SW480 (cell line): Measurements from ENCODE around the gene CEP57.
"Not testable (repeated sequence)": the region's sequence is repeated elsewhere in the genome, so short reads cannot be mapped to it uniquely, and the experiment has no call there.

Source experiments
- DNase-seq: peaks from one replicate; pipeline ENCODE4 v3.0.0-alpha.2; 2016; ENCODE audit warnings: low spot score

The CEP57 gene

DNA sequence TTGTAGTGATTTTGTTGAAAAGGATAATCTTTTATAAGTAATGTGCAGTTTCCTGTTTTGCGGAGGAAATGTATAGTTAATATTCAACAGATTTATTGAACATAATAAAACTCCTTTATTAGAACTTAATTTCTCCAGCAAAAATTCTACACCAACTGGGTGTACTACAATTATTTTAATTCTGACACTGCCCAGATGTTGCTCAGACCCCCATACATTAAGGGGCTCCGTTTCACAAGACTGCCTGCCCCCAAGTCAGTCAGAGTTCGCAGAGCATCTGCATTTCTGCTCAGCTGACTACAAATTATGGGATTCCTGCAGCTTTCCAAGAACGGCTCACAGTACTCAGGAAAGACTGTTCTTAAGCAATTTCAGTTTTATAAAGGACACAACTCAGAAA lies 6.2 kb downstream of the CEP57 start:
- DNase-seq, result no peak

GRCh38 chr11:95799546-95799945 lies 9.2 kb downstream of the CEP57 start:
- DNase-seq, result no peak

DNA sequence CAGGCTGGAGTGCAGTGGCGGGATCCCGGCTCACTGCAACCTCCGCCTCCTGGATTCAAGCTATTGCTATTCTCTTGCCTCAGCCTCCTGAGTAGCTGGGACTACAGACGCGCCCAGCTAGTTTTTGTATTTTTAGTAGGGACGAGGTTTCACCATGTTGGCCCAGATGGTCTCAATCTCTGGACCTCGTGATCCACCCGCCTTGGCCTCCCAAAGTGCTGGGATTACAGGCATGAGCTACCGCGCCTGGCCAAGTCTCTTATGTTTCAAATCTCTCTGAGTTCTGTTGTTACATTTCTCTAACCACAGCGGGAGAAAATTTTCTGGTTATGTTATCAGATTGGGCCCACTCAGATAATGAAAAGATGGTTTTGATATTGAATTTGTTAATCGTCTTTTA lies 10.1 kb downstream of the CEP57 start:
- no peak for DNase-seq

DNA sequence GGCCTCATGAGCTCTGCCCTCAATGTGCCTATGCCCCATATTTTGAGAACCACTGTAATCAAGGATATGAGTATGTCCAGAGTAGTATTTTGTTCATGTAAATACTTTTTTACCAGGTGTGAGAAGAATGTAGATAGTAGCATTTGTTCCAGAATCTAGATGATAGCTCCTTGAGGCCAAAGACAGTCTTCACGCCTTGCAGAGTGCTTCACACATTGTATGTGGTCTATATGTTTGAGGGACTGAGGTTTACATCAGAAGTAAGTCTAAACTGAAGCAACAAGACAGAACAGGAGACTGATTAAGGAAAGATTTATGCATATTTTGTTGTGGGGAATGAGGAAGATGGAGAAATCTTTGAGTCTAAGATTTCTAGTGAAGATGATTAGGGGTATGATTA lies 12.5 kb downstream of the CEP57 start:
- no peak for DNase-seq

DNA sequence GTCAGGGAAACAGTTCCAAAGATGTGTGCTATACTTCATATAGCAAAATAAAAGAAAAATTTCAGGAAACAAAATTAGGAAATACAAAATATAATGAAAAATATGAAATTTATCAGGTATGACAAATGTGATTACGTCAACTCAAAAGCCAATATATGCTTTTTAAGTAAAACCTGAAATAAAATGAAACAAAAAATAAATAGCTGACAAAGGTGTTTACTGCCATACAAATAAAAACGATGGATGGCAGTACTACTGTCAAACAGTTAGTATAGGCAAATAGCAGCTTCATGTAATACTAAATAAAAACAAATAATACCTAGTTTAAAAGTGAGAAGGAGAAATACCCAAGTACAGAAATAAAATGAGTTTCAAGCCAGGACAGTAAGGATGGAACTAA lies 13.7 kb downstream of the CEP57 start:
- DNase-seq, result no peak

DNA sequence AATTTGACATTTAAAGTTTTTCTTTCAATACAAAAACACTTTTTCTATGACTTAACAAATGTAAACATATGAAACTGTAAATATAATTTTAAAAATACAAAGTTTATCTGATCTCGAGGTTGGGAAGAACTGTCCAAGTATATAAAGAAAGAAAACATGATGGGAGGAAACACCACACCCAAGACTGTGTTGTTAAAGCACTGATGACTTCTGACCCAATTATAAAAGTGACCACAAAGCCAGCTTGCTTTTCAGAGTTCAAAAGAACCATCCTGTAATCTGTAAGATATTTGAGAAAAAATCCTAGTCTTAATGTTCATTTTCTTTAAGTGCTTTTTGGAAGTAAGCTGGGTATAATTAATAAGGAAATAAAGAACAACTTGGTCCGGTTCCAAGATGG lies 15.6 kb downstream of the CEP57 start:
- no peak for DNase-seq

DNA sequence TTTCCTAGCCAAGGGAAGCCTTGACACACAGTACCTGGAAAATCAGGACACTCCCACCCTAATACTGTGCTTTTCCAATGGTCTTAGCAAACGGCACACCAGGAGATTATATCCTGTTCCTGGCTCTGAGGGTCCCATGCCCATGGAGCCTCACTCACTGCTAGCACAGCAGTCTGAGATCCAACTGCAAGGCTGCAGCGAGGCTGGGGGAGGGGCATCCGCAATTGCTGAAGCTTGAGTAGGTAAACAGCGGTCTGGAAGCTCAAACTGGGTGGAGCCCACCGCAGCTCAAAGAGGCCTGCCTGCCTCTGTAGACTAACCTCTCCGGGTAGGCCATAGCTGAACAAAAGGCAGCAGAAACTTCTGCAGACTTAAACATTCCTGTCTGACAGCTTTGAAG lies 16.2 kb downstream of the CEP57 start:
- not testable (repeated sequence) for DNase-seq

DNA sequence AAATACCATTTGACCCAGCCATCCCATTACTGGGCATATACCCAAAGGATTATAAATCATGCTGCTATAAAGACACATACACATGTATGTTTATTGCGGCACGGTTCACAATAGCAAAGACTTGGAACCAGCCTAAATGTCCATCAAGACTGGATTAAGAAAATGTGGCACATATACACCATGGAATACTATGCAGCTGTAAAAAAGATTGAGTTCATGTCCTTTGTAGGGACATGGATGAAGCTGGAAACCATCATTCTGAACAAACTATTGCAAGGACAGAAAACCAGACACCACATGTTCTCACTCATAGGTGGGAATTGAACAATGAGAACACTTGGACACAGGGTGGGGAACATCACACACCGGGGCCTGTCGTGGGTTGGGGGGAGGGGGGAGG lies 20.8 kb downstream of the CEP57 start:
- DNase-seq, result not testable (repeated sequence)

DNA sequence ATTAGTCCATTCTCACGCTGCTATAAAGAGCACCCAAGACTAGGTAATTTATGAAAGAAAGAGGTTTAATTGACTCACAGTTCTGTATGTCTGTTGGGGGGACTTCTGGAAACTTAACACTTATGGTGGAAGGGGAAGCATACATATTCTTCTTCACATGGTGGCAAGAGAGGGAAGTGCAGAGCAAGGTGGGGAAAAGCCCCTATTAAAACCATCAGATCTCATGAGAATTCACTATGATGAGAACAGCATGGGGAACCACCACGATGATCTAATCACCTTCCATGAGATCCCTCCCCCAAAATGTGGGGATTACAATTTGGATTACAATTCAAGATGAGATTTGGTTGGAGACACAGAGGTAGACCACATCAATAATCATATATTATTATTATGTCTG lies 25.7 kb downstream of the CEP57 start:
- DNase-seq, result no peak

DNA sequence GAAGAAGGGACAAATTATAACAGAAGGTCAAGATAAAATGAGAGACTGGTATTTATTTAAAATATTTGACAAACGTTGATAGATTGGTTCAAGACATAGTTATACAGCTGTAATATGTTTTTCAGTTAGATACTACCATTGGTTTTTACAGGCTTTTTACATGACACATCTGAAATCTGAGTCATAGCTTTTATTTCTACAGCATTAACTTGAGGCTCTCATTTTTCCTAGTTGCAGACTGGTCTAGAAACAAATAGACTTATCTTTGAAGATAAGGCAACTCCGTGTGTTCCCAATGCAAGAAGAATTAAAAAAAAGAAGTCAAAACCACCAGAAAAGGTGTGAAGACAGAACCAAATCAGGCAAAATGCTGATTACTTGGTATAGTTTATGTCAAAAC lies 31.3 kb downstream of the CEP57 start:
- DNase-seq, result no peak

GRCh38 chr11:95827696-95828095 lies 37.4 kb downstream of the CEP57 start:
- no peak for DNase-seq

GRCh38 chr11:95829580-95830259 lies 39.4 kb downstream of the CEP57 start:
- no peak for DNase-seq

DNA sequence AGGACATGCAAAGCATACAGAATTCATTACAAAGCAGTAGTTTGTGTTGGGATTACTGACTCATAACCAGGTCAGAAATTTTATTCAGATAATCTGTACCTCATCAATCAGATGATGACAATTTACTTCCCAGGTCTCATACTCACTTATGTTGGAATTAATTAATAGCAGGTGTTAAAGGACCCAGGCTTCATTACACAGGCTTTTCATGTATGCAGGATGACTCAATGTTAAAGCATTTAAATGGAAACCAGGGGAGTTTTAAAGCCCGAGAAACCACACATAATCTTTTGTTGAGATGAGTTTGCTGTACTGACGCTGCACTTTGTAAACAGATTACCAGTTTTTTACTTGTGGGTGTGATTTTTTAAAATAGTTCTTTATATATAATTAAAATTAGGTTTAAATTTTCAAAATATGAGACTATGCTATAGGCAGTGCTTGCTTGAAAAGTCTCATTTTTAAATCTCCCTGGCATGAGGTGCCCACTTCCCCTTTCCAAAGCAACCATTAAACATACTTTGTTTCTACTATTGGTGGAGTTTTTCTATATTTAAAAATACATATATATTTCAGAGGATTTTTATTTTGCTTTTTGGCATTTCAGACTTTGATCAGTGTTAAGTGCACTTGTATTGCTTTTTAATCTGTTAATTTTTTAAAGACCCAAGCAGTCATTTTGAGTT lies 41.0 kb downstream of the CEP57 start:
- DNase-seq, result peak; percentile 88

DNA sequence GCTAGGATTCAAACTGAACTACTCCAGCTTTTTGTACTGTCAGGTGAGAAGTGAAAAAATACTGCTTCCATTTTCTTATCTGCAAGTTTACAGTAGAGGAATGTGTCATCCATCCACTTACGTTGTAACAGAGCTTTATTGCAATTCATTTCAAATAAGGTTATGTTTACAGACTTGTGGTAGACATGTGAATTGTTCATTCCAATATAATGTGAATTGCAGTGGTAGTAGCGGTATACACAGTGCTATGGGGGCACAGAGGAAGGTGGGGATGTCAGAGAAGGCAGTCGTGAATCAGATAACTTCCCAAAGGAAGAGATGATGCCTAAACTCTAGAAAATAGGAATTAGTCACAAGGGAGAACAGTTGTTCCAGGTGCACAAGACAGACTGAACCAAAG lies 42.5 kb downstream of the CEP57 start:
- peak; percentile 21 for DNase-seq

DNA sequence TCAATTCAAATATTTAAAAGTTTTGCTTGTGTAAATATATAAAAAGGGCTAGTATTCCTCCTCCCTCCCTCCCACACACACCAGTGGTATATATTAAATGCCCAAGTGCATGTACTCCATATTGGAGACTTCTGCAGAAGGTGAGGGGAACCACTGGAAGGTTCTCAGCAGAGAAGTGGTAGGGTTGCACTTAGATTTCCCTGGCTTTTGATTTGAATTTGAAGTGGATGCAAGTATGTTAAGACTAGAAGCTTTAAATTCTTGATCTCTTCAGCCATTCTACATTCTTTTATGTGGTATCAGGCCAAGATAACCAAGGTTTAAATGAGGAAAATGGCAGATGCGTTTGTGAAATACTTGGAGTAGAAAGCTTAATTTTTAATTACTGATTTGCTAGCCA lies 43.1 kb downstream of the CEP57 start:
- DNase-seq, result no peak

GRCh38 chr11:95835351-95835750 lies 45.1 kb downstream of the CEP57 start:
- DNase-seq, result no peak

DNA sequence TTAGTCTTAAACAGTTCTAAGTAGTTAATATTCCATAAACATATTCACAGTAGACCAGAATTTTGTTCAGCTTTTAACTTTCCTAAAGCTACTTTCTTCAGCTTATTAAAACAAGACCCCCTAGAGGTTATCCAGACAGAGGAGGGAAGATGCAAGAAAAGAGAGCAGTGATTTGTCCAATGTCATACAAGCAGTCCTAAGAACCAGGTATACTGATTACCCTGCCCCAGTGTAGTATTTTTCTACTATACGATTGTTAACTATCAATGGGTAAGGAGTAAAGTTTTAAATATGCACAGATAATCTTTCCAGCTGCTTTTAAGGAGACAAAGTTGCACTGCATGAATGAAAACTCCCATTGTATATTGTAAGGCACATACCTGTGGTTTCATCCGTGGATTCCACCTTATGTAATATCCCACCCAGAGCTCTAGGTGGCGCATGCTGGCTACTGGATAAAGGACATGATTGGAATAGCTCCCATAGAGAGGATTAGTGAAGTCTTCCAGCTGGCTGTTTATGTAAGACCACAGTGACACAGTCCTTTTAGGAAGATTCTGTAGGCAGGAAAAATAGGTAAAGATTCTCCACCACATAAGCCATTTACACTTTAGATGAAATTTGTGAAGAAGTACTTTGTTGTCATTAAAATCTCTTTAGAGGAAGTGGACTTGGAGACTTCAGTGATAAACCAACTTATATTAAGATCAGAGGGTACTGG lies 45.6 kb downstream of the CEP57 start:
- peak; percentile 88 for DNase-seq

- DNase-seq, result no peak
Measured at GRCh38 chr11:95845167-95845566, 54.9 kb downstream of the CEP57 start.

- DNase-seq, result peak; percentile 82
Measured at GRCh38 chr11:95849087-95849825, 59.0 kb downstream of the CEP57 start.

GRCh38 chr11:95850137-95850536 lies 59.8 kb downstream of the CEP57 start:
- no peak for DNase-seq

GRCh38 chr11:95853138-95853537 lies 62.8 kb downstream of the CEP57 start:
- DNase-seq, result no peak

DNA sequence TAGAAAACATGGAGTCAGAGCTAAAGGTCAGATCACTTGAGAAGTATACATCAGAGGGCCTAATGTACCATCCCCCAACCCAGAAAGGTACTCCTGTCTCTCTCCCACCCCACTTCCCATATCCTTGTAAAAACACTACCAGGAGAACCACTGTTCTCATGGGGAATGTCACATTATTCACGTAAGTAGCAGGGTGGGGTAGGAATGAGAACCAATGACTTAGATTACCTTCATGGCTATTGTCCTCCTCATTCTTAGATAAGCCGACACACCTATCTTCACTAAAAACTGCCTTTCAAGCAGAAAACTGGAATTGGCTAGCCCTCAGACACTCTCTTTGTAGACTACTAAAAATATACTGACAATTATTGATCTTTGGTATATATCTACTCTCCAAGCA lies 63.6 kb downstream of the CEP57 start:
- no peak for DNase-seq

GRCh38 chr11:95854362-95854761 lies 64.1 kb downstream of the CEP57 start:
- not testable (repeated sequence) for DNase-seq
